Measurements from ENCODE around the gene MMD2. TPM values are rescaled to one million over a fixed set of nuclear protein-coding genes. Genes with fewer than 3 reads are reported as not detected.

MMD2 gene
- total RNA-seq, 2 donors from 2014 or later: not detected

- peak within 1 kb of the TSS; percentile 2 for H3K27ac ChIP-seq
- no peaks in the 10 kb centered on the region for H3K9me3 ChIP-seq
- H3K27me3 ChIP-seq: peaks cover 8% of the 10 kb centered on the region
- peaks cover 3% of the 10 kb centered on the region for H3K4me1 ChIP-seq
- H3K4me3 ChIP-seq: peak within 1 kb of the TSS; percentile 39
- H3K9ac ChIP-seq (ENCODE audit: low read depth in 2 of 2, low read length in 2 of 2): peak within 1 kb of the TSS; percentile 51 to 63
- DNase-seq: peak; percentile 91
- intact Hi-C loops (cut with DNase I): loop anchor here (10.0 kb wide), 1 partner anchor 89 kb away; no protein-coding TSS in a partner anchor
- peak; percentile 57 for TF ChIP-seq CTCF (IDR thresholded peaks at IDR 0.05)
- H3K36me3 ChIP-seq: no peaks in the 10 kb centered on the region
Measured at GRCh38 chr7:4883372-4884144, 75.4 kb downstream of the MMD2 start, which contains the start of gene RADIL. TSS of gene RADIL (minus strand) at chr7:4883716. CDS start at chr7:4878139, 5,577 bp downstream.

DNA sequence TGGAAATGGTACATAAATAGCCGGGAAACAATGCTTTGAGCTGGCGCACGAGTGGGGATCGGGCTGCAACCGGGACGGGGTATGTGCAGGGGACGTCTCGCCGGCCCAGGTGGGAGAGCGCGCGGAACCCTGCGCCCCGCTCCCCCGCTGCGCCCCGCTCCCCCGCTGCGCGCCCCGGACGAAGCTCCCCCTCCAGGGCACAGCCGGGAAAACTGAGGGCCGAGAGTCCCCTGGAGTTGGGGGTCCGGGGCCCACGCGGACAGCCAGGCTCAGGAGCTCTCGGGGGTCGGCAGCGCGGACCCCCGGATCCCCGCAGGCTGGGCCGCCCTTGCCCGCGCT lies 76.0 kb downstream of the MMD2 start:
- H3K9ac ChIP-seq (ENCODE audit: low read depth in 2 of 2, low read length in 2 of 2): peak overlapping the region; percentile 51 to 63

DNA sequence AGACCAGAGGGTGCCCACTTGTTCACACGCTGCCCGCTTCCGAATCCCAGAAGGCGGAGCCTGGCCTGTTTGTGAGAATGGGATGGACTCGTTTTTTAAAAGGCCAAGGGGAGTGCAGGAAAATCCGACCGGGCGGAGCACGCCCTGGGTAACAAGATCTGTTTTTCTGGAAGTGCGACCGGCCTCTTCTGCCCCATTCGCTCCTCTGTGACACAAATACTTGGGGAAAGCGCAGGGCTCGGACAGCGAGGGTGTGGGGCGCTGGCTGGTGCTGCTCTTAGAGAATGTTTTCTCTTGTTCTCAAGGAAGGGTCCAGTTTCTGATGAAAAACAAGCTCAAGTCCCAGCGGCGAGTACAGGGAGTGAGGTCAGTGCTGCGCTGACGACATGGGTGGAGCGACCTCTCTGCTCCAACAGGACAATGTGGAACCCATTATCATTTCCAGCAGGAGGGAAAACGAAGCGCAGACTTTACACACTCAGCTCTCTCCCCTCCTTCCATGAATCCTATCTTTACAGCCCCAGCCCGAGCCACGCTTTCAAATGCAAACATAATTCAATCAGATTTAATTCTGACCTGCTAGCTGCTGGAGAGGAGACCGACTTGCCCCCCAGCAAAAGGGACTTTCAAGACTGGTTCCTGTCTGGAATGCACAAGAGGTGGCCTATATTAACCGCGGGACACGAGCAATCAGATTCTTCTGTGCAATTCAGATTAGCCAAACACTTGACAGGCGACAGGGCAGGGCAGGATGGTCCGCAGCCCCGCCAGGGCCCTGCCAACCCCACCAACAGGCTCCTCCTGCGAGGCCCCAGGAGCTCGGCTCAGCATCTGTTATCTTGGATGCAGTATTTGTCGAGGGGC lies 76.6 kb downstream of the MMD2 start:
- Histone ChIP-seq H3K36me3 (no peaks in the 10 kb centered on the region), H3K4me1 (peaks cover 3% of the 10 kb centered on the region), H3K27me3 (peaks cover 8% of the 10 kb centered on the region), H3K27ac (peak overlapping the region; percentile 2), H3K9ac (ENCODE audit: low read depth in 2 of 2, low read length in 2 of 2) (peak overlapping the region; percentile 51 to 63), H3K9me3 (no peaks in the 10 kb centered on the region), H3K4me3 (peak overlapping the region; percentile 39)
- intact Hi-C loops (cut with DNase I): loop anchor here (10.0 kb wide), 1 partner anchor 88 kb away; no protein-coding TSS in a partner anchor
- peak; percentile 30 for DNase-seq
- no peak for TF ChIP-seq CTCF (IDR thresholded peaks at IDR 0.05)

More for the DNA sequence above, 76.0 kb downstream of the MMD2 start:
- Histone ChIP-seq H3K4me1 (peaks cover 3% of the 10 kb centered on the region), H3K27me3 (peaks cover 8% of the 10 kb centered on the region), H3K27ac (no peak overlapping the region), H3K36me3 (no peaks in the 10 kb centered on the region), H3K9me3 (no peaks in the 10 kb centered on the region), H3K4me3 (peak overlapping the region; percentile 39)
- TF ChIP-seq CTCF (IDR thresholded peaks at IDR 0.05): no peak
- intact Hi-C loops (cut with DNase I): loop anchor here (10.0 kb wide), 1 partner anchor 88 kb away; no protein-coding TSS in a partner anchor
- no peak for DNase-seq

- H3K9ac ChIP-seq (ENCODE audit: low read depth in 2 of 2, low read length in 2 of 2): no peak overlapping the region
- intact Hi-C loops (cut with DNase I): loop anchor here (10.0 kb wide), 1 partner anchor 85 kb away; no protein-coding TSS in a partner anchor
- no peak overlapping the region for H3K4me3 ChIP-seq
- H3K9me3 ChIP-seq: no peaks in the 10 kb centered on the region
- H3K36me3 ChIP-seq: no peaks in the 10 kb centered on the region
- peaks cover 3% of the 10 kb centered on the region for H3K4me1 ChIP-seq
- TF ChIP-seq CTCF (IDR thresholded peaks at IDR 0.05): no peak
- peaks cover 8% of the 10 kb centered on the region for H3K27me3 ChIP-seq
- DNase-seq: no peak
- H3K27ac ChIP-seq: no peak overlapping the region
Measured at GRCh38 chr7:4880218-4880617, 78.8 kb downstream of the MMD2 start.

- H3K9ac ChIP-seq (ENCODE audit: low read depth in 2 of 2, low read length in 2 of 2): no peak overlapping the region
- no peak for DNase-seq
- no peaks in the 10 kb centered on the region for H3K9me3 ChIP-seq
- peaks cover 3% of the 10 kb centered on the region for H3K4me1 ChIP-seq
- intact Hi-C loops (cut with DNase I): loop anchor here (10.0 kb wide), 1 partner anchor 85 kb away; no protein-coding TSS in a partner anchor
- TF ChIP-seq CTCF (IDR thresholded peaks at IDR 0.05): no peak
- no peak overlapping the region for H3K4me3 ChIP-seq
- peaks cover 8% of the 10 kb centered on the region for H3K27me3 ChIP-seq
- H3K36me3 ChIP-seq: no peaks in the 10 kb centered on the region
- no peak overlapping the region for H3K27ac ChIP-seq
Measured at GRCh38 chr7:4879396-4880081, 79.4 kb downstream of the MMD2 start.
